Activated CD4-positive, alpha-beta T cell treated with anti-CD3 and anti-CD28 coated beads for 48 hours (primary cell): ENCODE data around the gene LIPF.
"Not testable (repeated sequence)": the region's sequence is repeated elsewhere in the genome, so short reads cannot be mapped to it uniquely, and the experiment has no call there.

Source experiments
- DNase-seq: peaks from one replicate; pipeline ENCODE4 v3.0.0-alpha.2; 2020

The LIPF gene

GRCh38 chr10:88676283-88677060 lies 12.2 kb downstream of the LIPF start:
- no peak for DNase-seq

GRCh38 chr10:88680958-88681357 lies 16.7 kb downstream of the LIPF start:
- no peak for DNase-seq

GRCh38 chr10:88682491-88682890 lies 18.2 kb downstream of the LIPF start:
- DNase-seq, result no peak

- DNase-seq, result no peak
Observed at GRCh38 chr10:88687853-88688467, 23.7 kb downstream of the LIPF start.

- DNase-seq, result no peak
Observed at GRCh38 chr10:88689366-88689765, 25.1 kb downstream of the LIPF start.

- DNase-seq, result no peak
Observed at GRCh38 chr10:88693392-88694020, 29.3 kb downstream of the LIPF start.

DNA sequence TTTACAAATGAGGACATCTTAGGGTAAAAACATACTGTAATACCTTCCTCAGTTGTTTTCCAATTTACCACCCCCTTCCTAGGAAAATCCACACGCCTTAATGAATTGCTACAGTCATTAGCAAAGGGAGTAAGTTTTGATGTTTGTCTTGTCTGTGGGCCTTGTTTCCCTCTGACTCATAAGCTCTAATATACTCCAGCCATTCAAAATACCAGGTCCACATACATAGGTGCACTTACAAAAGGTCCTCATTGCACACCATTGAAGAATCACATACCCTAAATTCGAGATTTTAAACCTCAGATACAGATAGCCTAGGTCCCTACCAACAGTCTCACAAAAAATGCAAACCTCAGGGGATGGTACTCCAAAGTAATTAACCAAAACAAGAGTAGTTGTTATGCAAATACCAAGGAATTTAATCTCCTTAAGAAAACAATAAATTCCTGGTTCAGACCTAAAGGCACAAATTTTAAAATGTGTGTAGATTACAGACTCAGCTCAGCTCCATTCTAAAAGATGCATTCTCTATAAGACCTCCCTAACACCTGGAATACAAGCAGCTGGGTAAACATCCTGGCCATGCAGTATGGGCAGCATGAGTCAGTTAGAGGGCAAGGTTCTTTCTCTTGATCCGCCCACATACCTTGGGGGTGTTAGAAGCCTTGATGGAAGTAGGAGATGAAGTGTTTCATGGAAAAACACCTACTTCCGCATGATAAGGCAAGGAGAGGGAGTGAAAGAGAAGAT lies 38.8 kb downstream of the LIPF start:
- DNase-seq, result no peak

GRCh38 chr10:88705958-88706357 lies 41.7 kb downstream of the LIPF start, which contains the start of gene LIPK:
Gene LIPK (plus strand): TSS chr10:88706249. CDS start chr10:88724544, 18,295 bp downstream.
- no peak for DNase-seq

DNA sequence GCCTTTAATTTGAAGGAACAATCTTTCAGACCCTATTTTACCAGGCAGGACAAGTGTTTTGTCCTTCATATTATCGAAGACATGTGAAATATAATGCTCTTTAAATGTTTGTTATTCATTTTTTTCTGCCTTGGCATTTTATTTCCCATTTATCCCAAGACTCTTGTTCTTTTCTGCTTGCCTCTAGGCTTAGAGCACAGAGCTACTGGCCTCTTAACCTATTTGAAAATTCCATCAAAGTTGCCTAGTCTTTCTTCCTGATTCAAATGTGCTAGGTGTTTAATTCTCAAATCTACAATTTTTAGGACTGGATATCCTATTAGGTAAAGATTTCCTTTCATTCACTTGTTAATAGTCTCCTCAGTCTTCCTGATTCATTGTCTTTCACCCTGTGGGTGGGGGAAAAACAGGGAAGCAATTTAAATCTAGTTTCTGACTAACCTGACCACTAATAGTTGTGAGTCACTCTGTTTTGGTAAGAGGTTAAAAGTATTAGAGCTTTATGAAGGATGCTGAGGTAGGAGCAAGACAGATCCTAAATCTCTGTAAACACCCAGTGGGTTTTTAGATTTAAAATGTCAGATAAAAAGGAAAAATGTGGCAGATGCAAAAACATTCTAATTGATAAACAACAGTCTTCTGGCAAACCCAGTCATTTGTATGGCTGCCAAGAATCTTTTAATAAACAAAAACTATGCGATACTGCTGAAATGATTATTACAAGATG lies 43.4 kb downstream of the LIPF start:
- DNase-seq, result peak; percentile 8

GRCh38 chr10:88709361-88709760 lies 45.1 kb downstream of the LIPF start:
- DNase-seq, result not testable (repeated sequence)

- no peak for DNase-seq
Observed at GRCh38 chr10:88715517-88715916, 51.3 kb downstream of the LIPF start.

- no peak for DNase-seq
Observed at GRCh38 chr10:88721392-88721791, 57.1 kb downstream of the LIPF start.

DNA sequence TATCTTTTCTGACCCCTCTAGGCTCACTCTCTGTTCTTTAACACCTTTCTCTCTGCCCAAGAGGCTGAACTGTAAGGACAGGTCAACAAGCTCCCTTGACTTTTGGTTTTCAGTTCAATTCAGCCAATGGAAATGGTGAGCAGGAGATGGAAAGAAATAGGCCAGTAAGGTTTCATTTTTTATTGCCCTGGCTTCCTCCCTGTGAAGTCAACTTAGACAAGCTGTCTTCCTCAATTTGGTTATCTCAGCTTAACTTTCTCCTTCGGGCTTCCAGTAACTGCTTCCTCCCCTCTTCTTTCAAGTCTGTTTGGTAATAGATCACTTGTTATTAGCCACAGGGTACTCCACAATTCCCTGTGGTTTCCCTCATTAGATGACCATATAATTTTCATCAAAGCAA lies 61.6 kb downstream of the LIPF start:
- no peak for DNase-seq

DNA sequence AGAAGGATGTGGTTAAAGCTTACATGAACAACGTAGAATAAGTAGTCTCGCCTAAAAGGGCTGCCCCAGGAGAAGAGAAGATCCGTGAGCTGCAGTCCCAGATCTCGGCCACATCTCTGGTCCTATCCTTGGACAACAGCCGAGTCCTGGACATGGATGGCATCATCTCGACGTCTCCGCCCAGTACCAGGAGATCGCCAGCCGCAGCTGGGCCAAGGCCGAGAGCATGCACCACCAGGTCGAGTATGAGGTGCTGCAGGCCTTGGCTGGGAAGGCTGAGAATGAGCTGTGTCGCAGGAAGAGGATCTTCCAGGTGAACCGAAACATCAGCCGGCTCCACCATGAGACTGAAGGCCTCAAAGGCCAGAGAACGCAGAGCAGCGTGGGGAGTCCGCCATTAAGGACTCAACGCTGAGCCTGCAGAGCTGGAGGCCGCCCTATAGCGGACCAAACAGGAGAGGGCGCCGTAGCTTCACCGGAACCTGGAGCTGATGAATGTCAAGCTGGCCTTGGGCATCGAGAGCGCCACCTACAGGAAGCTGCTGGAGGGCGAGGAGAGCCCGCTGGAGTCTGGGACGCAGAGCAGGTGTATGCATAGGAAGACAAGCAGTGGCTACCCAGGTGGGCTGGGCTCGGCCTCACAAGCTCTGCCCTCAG lies 64.0 kb downstream of the LIPF start:
- DNase-seq, result peak; percentile 84
